ENCODE results near the gene NFIX. TPM values are rescaled to one million over a fixed set of nuclear protein-coding genes. Genes with fewer than 3 reads are reported as not detected.

NFIX gene
- polyA plus RNA-seq, 3 donors from 2014 or later = 0.49 TPM; not detected in 2

DNA sequence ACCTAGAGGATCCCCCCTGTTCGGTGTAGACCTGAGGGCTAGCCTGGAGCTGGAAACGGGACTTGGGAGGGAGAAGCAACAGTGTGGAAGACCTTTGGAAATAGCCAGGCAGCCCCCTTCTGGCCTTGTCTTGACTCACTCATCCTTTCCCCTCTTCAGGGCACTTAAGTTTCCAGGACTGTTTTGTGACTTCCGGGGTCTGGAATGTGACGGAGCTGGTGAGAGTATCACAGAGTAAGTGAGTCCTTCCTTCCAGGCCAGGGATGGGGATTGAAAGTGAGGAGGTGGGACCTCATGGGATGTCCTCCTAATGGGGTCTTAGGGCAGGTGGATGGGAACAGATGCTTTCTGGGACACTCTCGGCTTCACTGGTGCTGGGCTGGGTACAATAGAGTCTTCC is 78.0 kb downstream of the NFIX start:
- Mint-ChIP-seq H3K27ac (no peak overlapping the region), H3K27me3 (ENCODE audit: low read depth in 3 of 3) (peaks cover 6 to 10% (median 8%) of the 10 kb centered on the region in 3 donors), H3K36me3 (no peaks in the 10 kb centered on the region), H3K9me3 (no peaks in the 10 kb centered on the region), H3K4me3 (no peak overlapping the region), H3K4me1 (no peaks in the 10 kb centered on the region)
- DNase-seq = no peak

DNA sequence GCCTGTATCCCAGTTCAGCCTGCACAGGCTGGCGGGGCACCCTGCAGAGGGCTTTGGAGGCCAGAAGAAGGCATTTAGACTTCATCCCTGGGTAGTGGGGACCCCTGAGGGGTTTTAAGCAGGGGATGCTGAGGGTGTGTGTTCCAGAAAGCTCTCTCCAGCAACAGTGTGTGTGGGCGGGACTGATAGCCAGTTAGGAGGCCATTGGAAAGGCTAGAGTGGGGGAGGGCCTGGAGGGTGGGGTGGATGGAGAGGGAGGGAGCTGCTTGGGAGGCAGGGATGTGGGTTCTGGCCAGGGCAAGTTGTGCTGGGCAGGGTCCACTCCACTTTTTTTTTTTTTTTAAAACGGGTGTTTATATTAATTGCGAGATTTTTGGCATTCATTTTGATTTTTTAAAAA is 79.1 kb downstream of the NFIX start:
- Mint-ChIP-seq H3K27ac (no peak overlapping the region), H3K4me1 (no peaks in the 10 kb centered on the region), H3K9me3 (no peaks in the 10 kb centered on the region), H3K27me3 (ENCODE audit: low read depth in 3 of 3) (peaks cover 6 to 13% (median 8%) of the 10 kb centered on the region in 3 donors), H3K4me3 (no peak overlapping the region), H3K36me3 (no peaks in the 10 kb centered on the region)
- DNase-seq = no peak

DNA sequence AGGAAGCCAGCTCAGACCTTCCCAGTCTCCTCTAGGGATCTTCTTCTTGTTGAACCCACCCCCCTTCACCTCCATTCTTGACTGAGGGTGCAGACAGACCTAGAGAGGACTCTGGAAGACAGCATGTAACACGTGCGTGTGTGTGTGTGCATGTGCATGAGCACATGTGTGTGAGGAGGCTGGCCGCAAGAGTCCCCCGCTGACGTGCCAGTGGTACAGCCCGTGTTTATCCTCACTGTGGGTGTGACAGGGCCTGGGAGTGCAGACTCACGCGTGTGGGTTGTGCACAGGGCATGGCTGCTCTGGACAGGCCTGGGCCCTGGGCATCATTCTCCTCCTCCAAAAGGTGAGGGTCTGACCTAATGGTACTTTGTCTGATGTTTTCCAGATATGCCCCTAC is 81.0 kb downstream of the NFIX start:
- Mint-ChIP-seq H3K27me3 (ENCODE audit: low read depth in 3 of 3) (peaks cover 3 to 13% (median 6%) of the 10 kb centered on the region in 3 donors), H3K9me3 (no peaks in the 10 kb centered on the region), H3K4me1 (no peaks in the 10 kb centered on the region), H3K4me3 (no peak overlapping the region), H3K27ac (no peak overlapping the region), H3K36me3 (no peaks in the 10 kb centered on the region)
- DNase-seq = no peak

DNA sequence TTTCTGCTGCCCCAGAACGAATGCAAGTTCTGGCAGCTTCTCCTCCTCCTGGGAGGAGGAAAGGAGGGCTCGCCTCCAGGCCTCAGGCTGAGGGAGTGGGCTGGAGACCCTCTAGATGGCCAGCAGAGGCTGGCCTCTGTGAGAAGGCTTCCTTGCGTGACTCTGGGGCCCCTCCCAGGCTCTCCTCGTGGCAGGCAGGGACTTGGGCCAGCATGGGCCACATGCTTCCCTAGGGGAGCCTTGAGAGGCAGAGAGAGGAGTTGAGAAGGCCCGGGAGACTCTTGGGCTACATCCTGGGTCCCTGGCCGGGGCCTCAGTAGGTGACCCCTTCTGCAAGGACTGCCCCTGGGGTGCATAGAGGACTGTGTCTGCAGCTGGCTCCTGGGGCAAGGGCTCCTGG is 81.5 kb downstream of the NFIX start:
- DNase-seq = no peak
- H3K4me3 Mint-ChIP-seq = no peak overlapping the region
- no peaks in the 10 kb centered on the region for H3K9me3 Mint-ChIP-seq
- no peak overlapping the region for H3K27ac Mint-ChIP-seq
- H3K4me1 Mint-ChIP-seq = no peaks in the 10 kb centered on the region
- H3K36me3 Mint-ChIP-seq = no peaks in the 10 kb centered on the region
- peaks cover 1 to 10% (median 6%) of the 10 kb centered on the region in 3 donors for H3K27me3 Mint-ChIP-seq (ENCODE audit: low read depth in 3 of 3)

DNA sequence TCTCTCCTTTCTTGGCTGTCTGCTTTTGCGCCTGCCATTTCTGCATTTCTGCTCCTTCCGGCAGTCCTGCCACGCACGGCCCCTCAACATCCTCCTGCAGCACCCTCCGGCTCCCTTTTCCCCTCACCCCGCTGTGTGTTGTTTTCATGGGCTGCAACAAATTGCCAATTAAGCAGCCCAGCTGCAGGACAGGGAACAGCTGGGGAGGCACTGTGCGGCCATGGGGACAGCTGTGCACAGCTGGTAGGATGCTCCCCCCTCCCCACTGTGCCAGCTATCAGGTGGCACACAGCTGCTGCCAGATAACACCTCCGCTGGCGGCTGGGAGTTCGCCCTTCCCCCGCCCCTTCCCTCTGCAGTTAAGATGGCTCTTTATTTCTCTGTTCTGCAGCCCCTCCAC is 82.0 kb downstream of the NFIX start:
- Mint-ChIP-seq H3K27me3 (ENCODE audit: low read depth in 3 of 3) (peaks cover 1 to 10% (median 6%) of the 10 kb centered on the region in 3 donors), H3K9me3 (no peaks in the 10 kb centered on the region), H3K4me3 (no peak overlapping the region), H3K4me1 (no peaks in the 10 kb centered on the region), H3K27ac (no peak overlapping the region), H3K36me3 (no peaks in the 10 kb centered on the region)
- DNase-seq = no peak

DNA sequence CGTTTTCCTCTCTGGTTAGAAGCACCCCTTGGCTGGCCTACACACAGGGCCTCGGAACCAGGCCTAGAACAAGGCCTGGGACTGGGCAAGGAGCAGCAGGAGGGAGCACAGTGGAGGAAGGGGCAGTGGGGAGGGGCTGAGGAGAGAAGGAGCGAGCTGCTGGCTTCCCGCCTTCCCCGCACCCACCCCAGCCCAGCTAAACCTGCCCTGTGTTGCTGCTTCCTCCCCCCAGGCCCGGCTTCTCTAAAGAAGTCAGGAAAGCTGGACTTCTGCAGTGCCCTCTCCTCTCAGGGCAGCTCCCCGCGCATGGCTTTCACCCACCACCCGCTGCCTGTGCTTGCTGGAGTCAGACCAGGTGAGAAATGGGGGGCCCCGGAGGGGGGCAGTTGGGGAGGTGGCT is 83.1 kb downstream of the NFIX start:
- no peak overlapping the region for H3K4me3 Mint-ChIP-seq
- no peak overlapping the region for H3K27ac Mint-ChIP-seq
- H3K36me3 Mint-ChIP-seq = no peaks in the 10 kb centered on the region
- DNase-seq = no peak
- no peaks in the 10 kb centered on the region for H3K4me1 Mint-ChIP-seq
- H3K9me3 Mint-ChIP-seq = no peaks in the 10 kb centered on the region
- peaks cover 1 to 10% (median 6%) of the 10 kb centered on the region in 3 donors for H3K27me3 Mint-ChIP-seq (ENCODE audit: low read depth in 3 of 3)

DNA sequence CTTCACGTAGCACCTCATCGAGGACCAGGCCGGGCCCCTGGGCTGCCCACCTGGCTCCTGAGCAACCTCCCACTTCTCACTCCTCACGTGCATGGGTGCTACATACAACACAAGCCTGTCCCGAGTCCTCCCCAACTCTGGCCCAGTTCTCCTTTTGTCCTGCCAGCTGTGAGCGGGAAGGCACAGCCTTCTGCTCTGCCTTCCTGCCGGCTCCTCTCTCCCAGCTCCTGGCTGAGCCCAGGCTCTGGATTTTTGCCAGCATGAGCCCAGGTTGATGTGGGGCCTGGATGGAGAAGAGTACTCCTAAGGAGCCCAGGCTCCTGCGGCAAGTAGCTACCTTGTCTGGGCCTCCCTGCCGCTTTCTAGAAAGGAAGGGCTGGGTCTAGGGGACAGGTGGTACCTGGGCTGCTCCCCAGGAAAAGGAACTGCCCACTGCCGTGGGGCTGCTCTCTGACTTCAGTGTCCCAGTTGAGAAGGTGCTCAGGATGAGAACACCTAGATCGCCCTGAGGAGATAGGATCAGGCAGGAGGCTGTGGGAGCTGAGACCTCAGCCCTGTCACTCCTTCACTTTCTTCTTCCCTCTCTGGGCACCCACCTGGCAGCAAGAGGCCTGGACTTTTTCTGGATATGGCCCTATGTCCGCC is 83.7 kb downstream of the NFIX start:
- Mint-ChIP-seq H3K27me3 (ENCODE audit: low read depth in 3 of 3) (peaks cover 1 to 12% (median 3%) of the 10 kb centered on the region in 3 donors), H3K4me3 (no peak overlapping the region), H3K27ac (no peak overlapping the region), H3K36me3 (no peaks in the 10 kb centered on the region), H3K9me3 (no peaks in the 10 kb centered on the region), H3K4me1 (no peaks in the 10 kb centered on the region)
- DNase-seq = no peak

DNA sequence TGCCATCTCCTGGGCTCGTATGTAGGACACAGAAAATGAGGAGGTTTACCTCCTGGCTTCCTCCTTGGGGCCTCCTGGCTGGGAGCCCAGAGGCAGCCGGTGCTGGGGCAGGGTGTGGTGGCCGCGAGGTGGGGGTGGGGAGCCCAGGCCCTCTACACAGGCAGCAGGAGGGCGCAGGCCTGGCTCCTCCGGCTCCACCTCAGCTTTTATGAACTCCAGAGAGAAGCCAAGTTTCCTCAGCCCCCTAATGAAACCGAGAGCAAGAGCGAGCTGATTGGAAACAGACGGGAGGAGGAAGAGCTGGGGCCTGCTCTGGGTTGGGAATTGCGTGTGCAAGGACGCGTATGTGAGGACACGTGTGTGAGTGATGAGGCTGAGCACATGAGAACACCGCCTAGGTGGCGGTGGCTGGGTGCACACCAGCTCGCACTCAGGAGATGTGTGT is 84.3 kb downstream of the NFIX start:
- Mint-ChIP-seq H3K27ac (no peak overlapping the region), H3K27me3 (ENCODE audit: low read depth in 3 of 3) (peaks cover 0 to 12% (median 1%) of the 10 kb centered on the region in 3 donors)

DNA sequence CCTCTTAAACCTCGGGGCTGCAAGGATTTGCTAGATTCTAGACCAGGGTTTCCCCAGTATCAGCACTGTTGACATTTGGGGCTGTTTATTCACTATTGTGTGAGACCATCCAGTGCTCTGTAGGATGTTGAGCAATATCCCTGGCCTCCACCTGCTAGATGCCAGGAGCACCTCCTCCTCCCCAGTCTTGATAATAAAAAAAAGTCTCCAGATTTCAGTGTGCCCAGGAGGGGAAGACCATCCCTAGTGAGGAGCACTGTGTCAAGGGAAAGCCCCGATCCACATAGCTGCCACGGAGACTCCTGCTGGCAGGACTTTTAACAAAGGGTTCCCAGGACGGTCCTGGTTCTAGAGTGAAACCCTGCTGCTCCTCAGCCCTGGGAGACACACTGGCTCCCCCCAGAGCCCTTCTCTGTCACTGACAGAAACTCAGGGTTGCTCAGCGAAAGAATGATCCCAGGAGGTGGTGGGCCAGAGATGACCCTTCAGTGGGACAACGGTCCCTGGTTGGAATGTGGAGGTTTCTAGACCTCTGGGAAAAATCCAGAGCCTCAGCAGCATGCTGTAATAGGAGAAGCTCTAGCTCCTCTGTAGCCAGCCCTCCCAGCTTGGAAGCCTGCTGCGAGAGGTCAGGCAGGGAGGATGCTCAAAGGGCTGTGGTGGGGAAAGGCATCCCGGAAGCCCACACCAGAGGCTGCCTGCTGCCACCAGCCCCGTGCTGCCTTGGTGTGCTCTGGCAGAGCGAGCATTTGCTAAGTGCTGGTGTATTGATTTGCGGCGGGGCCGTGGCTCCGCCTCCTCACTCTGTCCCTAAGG is 87.1 kb downstream of the NFIX start:
- Mint-ChIP-seq H3K36me3 (no peaks in the 10 kb centered on the region), H3K4me1 (no peaks in the 10 kb centered on the region), H3K27ac (no peak overlapping the region), H3K27me3 (ENCODE audit: low read depth in 3 of 3) (peaks cover 0 to 11% (median 2%) of the 10 kb centered on the region in 3 donors), H3K4me3 (no peak overlapping the region), H3K9me3 (no peaks in the 10 kb centered on the region)
- DNase-seq = no peak

More for the DNA sequence above, 84.3 kb downstream of the NFIX start:
- Mint-ChIP-seq H3K4me3 (no peak overlapping the region), H3K36me3 (no peaks in the 10 kb centered on the region), H3K9me3 (no peaks in the 10 kb centered on the region), H3K4me1 (no peaks in the 10 kb centered on the region)
- DNase-seq = no peak

DNA sequence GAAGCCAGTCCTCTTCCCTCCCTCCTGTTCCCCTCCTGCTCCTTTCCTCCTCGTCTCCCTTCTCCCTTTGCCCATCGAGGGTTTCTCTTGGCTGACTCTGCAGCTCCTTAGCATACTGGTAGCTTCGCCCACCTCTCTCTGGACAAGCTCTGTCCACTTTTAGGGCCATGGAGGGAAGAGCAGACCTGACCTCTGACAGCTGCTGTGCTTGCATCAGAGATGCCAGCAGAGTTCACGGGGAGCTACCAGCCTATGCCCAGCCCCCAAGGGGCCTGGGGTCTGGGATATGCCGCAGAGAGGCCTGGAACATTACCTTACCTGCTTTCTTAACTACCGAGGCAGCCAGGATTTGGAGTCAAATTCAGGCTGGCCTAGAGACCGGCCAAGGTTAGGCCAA is 87.7 kb downstream of the NFIX start:
- no peaks in the 10 kb centered on the region for H3K36me3 Mint-ChIP-seq
- H3K27me3 Mint-ChIP-seq (ENCODE audit: low read depth in 3 of 3) = peaks cover 0 to 11% (median 2%) of the 10 kb centered on the region in 3 donors
- no peak for DNase-seq
- H3K9me3 Mint-ChIP-seq = no peaks in the 10 kb centered on the region
- no peaks in the 10 kb centered on the region for H3K4me1 Mint-ChIP-seq
- no peak overlapping the region for H3K4me3 Mint-ChIP-seq
- no peak overlapping the region for H3K27ac Mint-ChIP-seq

DNA sequence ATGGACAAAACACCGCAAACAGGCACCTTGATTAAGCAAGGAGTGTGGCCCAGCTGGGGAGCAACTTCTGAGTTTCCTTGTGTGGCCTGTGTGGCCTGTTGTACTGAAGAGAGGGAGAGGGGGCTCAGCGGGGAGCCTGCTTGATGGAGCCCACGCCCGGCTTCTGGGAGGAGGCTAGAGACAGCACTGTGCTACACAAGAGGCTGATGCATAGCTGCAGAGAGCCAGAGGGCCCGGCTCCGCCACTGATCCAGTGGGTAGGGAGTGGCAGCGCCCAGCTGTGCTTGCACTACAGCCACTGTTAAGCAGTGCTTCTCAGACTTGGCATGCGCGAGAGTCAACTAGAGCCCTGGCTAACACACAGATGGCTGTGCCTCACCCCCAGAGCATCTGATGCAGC is 88.4 kb downstream of the NFIX start:
- DNase-seq = no peak
- H3K27me3 Mint-ChIP-seq (ENCODE audit: low read depth in 3 of 3) = peaks cover 2 to 11% (median 2%) of the 10 kb centered on the region in 3 donors
- no peaks in the 10 kb centered on the region for H3K4me1 Mint-ChIP-seq
- no peak overlapping the region for H3K4me3 Mint-ChIP-seq
- no peak overlapping the region for H3K27ac Mint-ChIP-seq
- H3K9me3 Mint-ChIP-seq = no peaks in the 10 kb centered on the region
- no peaks in the 10 kb centered on the region for H3K36me3 Mint-ChIP-seq

DNA sequence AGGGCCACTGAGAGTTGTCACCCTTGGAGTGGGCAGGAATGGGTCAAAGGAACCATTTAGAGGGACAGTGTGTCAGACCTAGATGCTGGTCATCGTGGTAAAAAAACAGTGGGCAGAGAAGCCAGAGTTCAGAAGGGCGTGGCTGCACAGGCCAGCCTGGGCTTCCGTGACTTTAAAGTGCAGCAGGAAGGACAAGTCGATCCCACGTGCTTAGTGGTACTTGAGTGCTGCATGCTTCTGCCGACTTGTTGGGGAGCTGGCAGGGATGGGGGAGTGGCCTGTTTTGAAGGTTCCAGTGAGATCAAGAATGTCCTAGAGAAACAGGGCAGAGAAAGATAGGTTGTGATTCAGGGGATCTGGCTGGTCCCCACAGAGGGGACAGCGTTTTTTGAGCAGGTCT is 90.4 kb downstream of the NFIX start:
- no peak for DNase-seq
- Mint-ChIP-seq H3K9me3 (no peaks in the 10 kb centered on the region), H3K36me3 (no peaks in the 10 kb centered on the region), H3K4me3 (no peak overlapping the region), H3K27ac (no peak overlapping the region), H3K4me1 (no peaks in the 10 kb centered on the region), H3K27me3 (ENCODE audit: low read depth in 3 of 3) (peaks cover 2 to 9% (median 6%) of the 10 kb centered on the region in 3 donors)

DNA sequence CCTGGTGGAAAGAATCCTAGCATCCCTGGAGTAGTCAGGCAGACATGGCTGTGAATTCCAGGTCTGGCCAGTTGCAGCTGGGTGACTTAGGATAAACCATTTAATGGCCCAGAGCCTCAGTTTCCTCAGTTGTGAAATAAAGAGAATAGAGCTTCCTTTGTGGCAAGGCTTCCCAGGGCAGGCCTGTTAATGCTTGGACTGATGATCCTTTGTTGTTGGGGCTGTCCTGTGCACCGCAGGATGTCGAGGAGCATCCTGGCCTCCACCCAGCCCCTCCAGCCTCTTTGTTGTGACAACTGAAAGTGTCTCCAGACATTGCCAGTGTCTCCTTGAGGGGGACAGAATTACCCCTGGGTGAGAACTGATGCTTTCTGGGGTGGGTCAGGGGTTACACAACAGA is 91.1 kb downstream of the NFIX start:
- Mint-ChIP-seq H3K4me1 (no peaks in the 10 kb centered on the region), H3K27me3 (ENCODE audit: low read depth in 3 of 3) (peaks cover 2 to 9% (median 6%) of the 10 kb centered on the region in 3 donors), H3K27ac (no peak overlapping the region), H3K36me3 (no peaks in the 10 kb centered on the region), H3K4me3 (no peak overlapping the region), H3K9me3 (no peaks in the 10 kb centered on the region)
- no peak for DNase-seq

DNA sequence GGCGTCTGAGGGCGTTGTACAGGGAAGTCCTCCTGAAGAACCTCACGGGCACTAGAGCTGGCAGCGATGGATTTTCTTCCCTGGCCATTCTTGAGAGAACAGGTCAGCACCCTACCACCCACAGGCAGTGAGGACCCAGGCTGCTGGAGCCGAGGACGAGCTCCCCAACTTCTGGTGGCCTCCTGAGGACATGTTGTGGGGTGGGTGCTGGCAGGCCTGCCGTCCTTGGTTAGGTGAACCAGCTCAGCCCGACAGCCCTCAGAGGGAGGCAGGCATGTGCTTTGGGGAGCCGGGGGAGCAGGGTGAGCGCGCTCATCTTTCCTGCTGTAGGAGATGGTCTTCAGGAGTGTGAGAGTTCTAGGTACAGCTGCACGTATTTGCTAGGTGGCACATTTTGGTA is 92.0 kb downstream of the NFIX start:
- Mint-ChIP-seq H3K27me3 (ENCODE audit: low read depth in 3 of 3) (peaks cover 2 to 9% (median 8%) of the 10 kb centered on the region in 3 donors), H3K27ac (no peak overlapping the region), H3K9me3 (no peaks in the 10 kb centered on the region), H3K36me3 (no peaks in the 10 kb centered on the region), H3K4me1 (no peaks in the 10 kb centered on the region), H3K4me3 (no peak overlapping the region)
- no peak for DNase-seq
